ENCODE results near the gene PSMA5.

PSMA5 gene

DNA sequence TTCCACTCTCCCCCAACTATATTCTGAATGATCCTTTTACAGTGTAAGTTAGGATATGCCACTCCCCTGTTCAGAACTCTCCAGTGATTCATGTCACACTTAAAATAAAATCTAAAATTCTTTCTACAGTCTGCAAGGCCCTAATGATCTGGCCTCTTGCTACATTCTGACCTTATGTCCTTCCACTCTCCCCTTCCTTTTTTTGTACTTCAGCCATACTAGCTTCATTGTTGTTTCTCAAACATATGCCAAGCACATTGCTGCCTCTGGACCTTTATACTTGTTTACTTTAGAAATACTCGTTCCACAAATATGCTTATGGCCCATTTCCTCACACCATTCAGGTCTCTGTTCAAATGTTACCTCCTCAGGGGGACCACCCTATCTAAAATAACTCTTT, 14.8 kb upstream of the PSMA5 start:
- Histone ChIP-seq H2AFZ (ENCODE audit: low read depth) (no peak overlapping the region), H3K27me3 (ENCODE audit: insufficient read depth, low read depth) (no peaks in the 10 kb centered on the region), H3K4me3 (IDR thresholded peaks at IDR 0.05; ENCODE audit: insufficient read depth, low read depth, low read length) (no peak overlapping the region), H3K27ac (no peak overlapping the region), H3K36me3 (ENCODE audit: insufficient read depth) (no peaks in the 10 kb centered on the region), H3K4me2 (no peak overlapping the region), H3K4me1 (ENCODE audit: low read depth, poor library complexity, severe bottlenecking) (peaks cover 6% of the 10 kb centered on the region), H3K79me2 (ENCODE audit: insufficient read depth, low read depth) (no peaks in the 10 kb centered on the region), H4K20me1 (ENCODE audit: insufficient read depth) (no peaks in the 10 kb centered on the region), H3K9ac (no peak overlapping the region)
- TF ChIP-seq, protein P1, sequence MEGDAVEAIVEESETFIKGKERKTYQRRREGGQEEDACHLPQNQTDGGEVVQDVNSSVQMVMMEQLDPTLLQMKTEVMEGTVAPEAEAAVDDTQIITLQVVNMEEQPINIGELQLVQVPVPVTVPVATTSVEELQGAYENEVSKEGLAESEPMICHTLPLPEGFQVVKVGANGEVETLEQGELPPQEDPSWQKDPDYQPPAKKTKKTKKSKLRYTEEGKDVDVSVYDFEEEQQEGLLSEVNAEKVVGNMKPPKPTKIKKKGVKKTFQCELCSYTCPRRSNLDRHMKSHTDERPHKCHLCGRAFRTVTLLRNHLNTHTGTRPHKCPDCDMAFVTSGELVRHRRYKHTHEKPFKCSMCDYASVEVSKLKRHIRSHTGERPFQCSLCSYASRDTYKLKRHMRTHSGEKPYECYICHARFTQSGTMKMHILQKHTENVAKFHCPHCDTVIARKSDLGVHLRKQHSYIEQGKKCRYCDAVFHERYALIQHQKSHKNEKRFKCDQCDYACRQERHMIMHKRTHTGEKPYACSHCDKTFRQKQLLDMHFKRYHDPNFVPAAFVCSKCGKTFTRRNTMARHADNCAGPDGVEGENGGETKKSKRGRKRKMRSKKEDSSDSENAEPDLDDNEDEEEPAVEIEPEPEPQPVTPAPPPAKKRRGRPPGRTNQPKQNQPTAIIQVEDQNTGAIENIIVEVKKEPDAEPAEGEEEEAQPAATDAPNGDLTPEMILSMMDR (conservative IDR thresholded peaks at IDR 0.05; ENCODE audit: low read depth, low read length): no peak

GRCh38 chr1:109438798-109439297, 12.6 kb upstream of the PSMA5 start:
- Histone ChIP-seq H2AFZ (ENCODE audit: low read depth) (no peak overlapping the region), H3K36me3 (ENCODE audit: insufficient read depth) (no peaks in the 10 kb centered on the region), H3K79me2 (ENCODE audit: insufficient read depth, low read depth) (no peaks in the 10 kb centered on the region), H3K4me3 (IDR thresholded peaks at IDR 0.05; ENCODE audit: insufficient read depth, low read depth, low read length) (no peak overlapping the region), H3K4me2 (no peak overlapping the region), H4K20me1 (ENCODE audit: insufficient read depth) (no peaks in the 10 kb centered on the region), H3K9ac (no peak overlapping the region), H3K27ac (no peak overlapping the region), H3K4me1 (ENCODE audit: low read depth, poor library complexity, severe bottlenecking) (peaks cover 6% of the 10 kb centered on the region), H3K27me3 (ENCODE audit: insufficient read depth, low read depth) (no peaks in the 10 kb centered on the region)
- TF ChIP-seq, protein P1 (conservative IDR thresholded peaks at IDR 0.05; ENCODE audit: low read depth, low read length): no peak

GRCh38 chr1:109434484-109434883, 8.2 kb upstream of the PSMA5 start:
- peaks cover 6% of the 10 kb centered on the region for H3K4me1 ChIP-seq (ENCODE audit: low read depth, poor library complexity, severe bottlenecking)
- H3K27me3 ChIP-seq (ENCODE audit: insufficient read depth, low read depth): no peaks in the 10 kb centered on the region
- H3K4me2 ChIP-seq: no peak overlapping the region
- H3K9ac ChIP-seq: no peak overlapping the region
- H4K20me1 ChIP-seq (ENCODE audit: insufficient read depth): no peaks in the 10 kb centered on the region
- no peak overlapping the region for H3K27ac ChIP-seq
- no peak overlapping the region for H2AFZ ChIP-seq (ENCODE audit: low read depth)
- TF ChIP-seq, protein P1 (conservative IDR thresholded peaks at IDR 0.05; ENCODE audit: low read depth, low read length): no peak
- no peaks in the 10 kb centered on the region for H3K36me3 ChIP-seq (ENCODE audit: insufficient read depth)
- no peaks in the 10 kb centered on the region for H3K79me2 ChIP-seq (ENCODE audit: insufficient read depth, low read depth)
- H3K4me3 ChIP-seq (IDR thresholded peaks at IDR 0.05; ENCODE audit: insufficient read depth, low read depth, low read length): no peak overlapping the region

DNA sequence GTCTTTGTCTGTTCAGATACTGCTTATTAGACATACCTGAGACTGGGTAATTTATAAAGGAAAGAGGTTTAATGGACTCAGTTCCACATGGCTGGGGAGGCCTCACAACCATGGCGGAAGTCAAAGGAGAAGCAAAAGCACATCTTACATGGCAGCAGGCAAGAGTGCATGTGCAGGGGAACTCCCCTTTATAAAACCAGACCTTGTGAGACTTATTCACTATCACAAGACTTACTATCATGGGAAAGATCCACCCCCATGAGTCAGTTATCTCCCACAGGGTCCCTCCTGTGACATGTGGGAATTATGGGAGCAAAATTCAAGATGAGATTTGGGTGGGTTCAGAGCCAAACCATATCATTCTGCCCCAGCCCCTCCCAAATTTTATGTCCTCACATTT, 7.1 kb upstream of the PSMA5 start:
- Histone ChIP-seq H3K27ac (no peak overlapping the region), H3K36me3 (ENCODE audit: insufficient read depth) (no peaks in the 10 kb centered on the region), H3K4me2 (no peak overlapping the region), H3K9ac (no peak overlapping the region), H3K4me3 (IDR thresholded peaks at IDR 0.05; ENCODE audit: insufficient read depth, low read depth, low read length) (no peak overlapping the region), H3K4me1 (ENCODE audit: low read depth, poor library complexity, severe bottlenecking) (no peaks in the 10 kb centered on the region), H4K20me1 (ENCODE audit: insufficient read depth) (no peaks in the 10 kb centered on the region), H3K79me2 (ENCODE audit: insufficient read depth, low read depth) (peaks cover 6% of the 10 kb centered on the region; the same call in 1 of the 2 replicates), H3K27me3 (ENCODE audit: insufficient read depth, low read depth) (no peaks in the 10 kb centered on the region), H2AFZ (ENCODE audit: low read depth) (no peak overlapping the region)
- TF ChIP-seq, protein P1 (conservative IDR thresholded peaks at IDR 0.05; ENCODE audit: low read depth, low read length): no peak

Measured in KMS-11 (cell line).